ENCODE data around the gene EGR2.

DNA sequence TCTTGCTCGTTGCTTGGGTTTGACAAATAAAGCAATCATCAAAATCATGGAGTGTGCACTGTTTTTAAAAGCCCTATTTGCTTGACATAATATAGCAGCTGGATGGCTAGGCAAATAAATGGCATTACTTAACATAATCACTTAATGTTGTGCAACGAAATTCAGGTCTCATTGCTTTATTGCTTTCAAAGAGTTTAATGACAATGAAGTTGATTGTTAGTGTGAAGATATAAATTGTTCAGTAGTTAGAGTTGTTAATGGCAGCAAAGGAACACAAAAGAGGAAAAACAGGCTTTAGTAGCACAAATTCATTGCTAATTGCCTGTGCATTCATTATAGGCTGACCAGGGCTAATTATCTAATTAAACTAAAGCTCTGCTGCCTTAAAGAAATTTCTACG lies 19.3 kb downstream of the EGR2 start:
- TF ChIP-seq POLR2AphosphoS5 (IDR thresholded peaks at IDR 0.05; ENCODE audit: insufficient read depth, low read depth, low read length) (no peak), FOS (IDR thresholded peaks at IDR 0.05; ENCODE audit: borderline replicate concordance, insufficient read depth, low read length) (no peak), MAX (IDR thresholded peaks at IDR 0.05; ENCODE audit: insufficient read depth, insufficient read length) (no peak), CTCF (IDR thresholded peaks at IDR 0.05; ENCODE audit: extremely low read depth in 1 of 2, insufficient read depth in 1 of 2, low read depth in 1 of 2, low read length in 2 of 2) (no peak), MYC (IDR thresholded peaks at IDR 0.05; ENCODE audit: low read depth, low read length) (no peak)
